CD14-positive monocyte (primary cell): Measurements from ENCODE around the gene SLIRP. TPM values are rescaled to one million over a fixed set of nuclear protein-coding genes. Genes with fewer than 3 reads are reported as not detected.
"Not testable (repeated sequence)": the region's sequence is repeated elsewhere in the genome, so short reads cannot be mapped to it uniquely, and the experiment has no call there.

Experiments used
- DNase-seq, 3 donors: peaks; one replicate each; pipeline ENCODE4 v3.0.0-alpha.2; 2011 to 2022
- H2AFZ ChIP-seq: 2 replicates; pipeline ENCODE4 v1.6.0; 2012; ENCODE audit warnings: mild to moderate bottlenecking, low read depth, low read length, inconsistent platforms; ENCODE audit not compliant: insufficient read depth, poor library complexity, severe bottlenecking
- H3K27ac ChIP-seq, 2 donors: 1 replicate in 1 of 2; 2 replicates in 1 of 2; pipeline ENCODE4 v1.5.1; 2012 to 2013; ENCODE audit warnings: low read length in 2 of 2, control low read depth in 1 of 2, inconsistent platforms in 1 of 2, low read depth in 1 of 2, mild to moderate bottlenecking in 1 of 2
- H3K27me3 ChIP-seq, 2 donors: one replicate each; pipeline versions ENCODE4 v1.6.0 to v1.6.1; 2011 to 2013; ENCODE audit warnings: low read length in 2 of 2; ENCODE audit not compliant: control insufficient read depth in 2 of 2, insufficient read depth in 2 of 2
- H3K36me3 ChIP-seq, 2 donors: replicated peaks in 1 of 2; 1 replicate in 1 of 2; 2 replicates in 1 of 2; pipeline versions ENCODE4 v1.5.1 to v1.6.1; 2012 to 2013; ENCODE audit warnings: low read length in 2 of 2, control low read depth in 1 of 2, inconsistent platforms in 1 of 2, mild to moderate bottlenecking in 1 of 2; ENCODE audit not compliant: insufficient read depth in 2 of 2, control insufficient read depth in 1 of 2
- H3K4me1 ChIP-seq, 2 donors: 1 replicate in 1 of 2; 2 replicates in 1 of 2; pipeline versions ENCODE4 v1.5.1 to v1.6.1; 2012 to 2013; ENCODE audit warnings: low read length in 2 of 2, control low read depth in 1 of 2, inconsistent platforms in 1 of 2, mild to moderate bottlenecking in 1 of 2, moderate library complexity in 1 of 2; ENCODE audit not compliant: insufficient read depth in 2 of 2, control insufficient read depth in 1 of 2
- H3K4me2 ChIP-seq: replicated peaks from 2 replicates; pipeline ENCODE3; 2012; ENCODE audit warnings: low read length, moderate library complexity, mild to moderate bottlenecking; ENCODE audit not compliant: poor library complexity, severe bottlenecking; ENCODE audit errors: extremely low read depth
- H3K4me3 ChIP-seq, 3 experiments: fragments of 200-600 bp in 1 of 3; sonication (generic) in 1 of 3; replicated peaks in 1 of 3; 1 replicate in 2 of 3; 2 replicates in 1 of 3; pipeline ENCODE4 v1.5.1; 2011 to 2013; ENCODE audit warnings: low read length in 3 of 3, mild to moderate bottlenecking in 3 of 3, control low read depth in 2 of 3, low read depth in 2 of 3, inconsistent platforms in 1 of 3, moderate library complexity in 1 of 3
- H3K79me2 ChIP-seq: 2 replicates; pipeline ENCODE4 v1.6.0; 2012; ENCODE audit warnings: mild to moderate bottlenecking, control low read depth, inconsistent platforms, low read length, moderate library complexity; ENCODE audit not compliant: insufficient read depth
- H3K9ac ChIP-seq: 2 replicates; pipeline ENCODE4 v1.6.0; 2017; ENCODE audit warnings: low read length, mild to moderate bottlenecking; ENCODE audit not compliant: insufficient read depth, poor library complexity, severe bottlenecking
- H3K9me3 ChIP-seq, 2 donors: replicated peaks in 1 of 2; 1 replicate in 1 of 2; 2 replicates in 1 of 2; pipeline versions ENCODE4 v1.5.1 to v1.6.1; 2012 to 2013; ENCODE audit warnings: low read length in 2 of 2, control low read depth in 1 of 2; ENCODE audit not compliant: control insufficient read depth in 1 of 2, insufficient read depth in 1 of 2
- H4K20me1 ChIP-seq: 2 replicates; pipeline ENCODE4 v1.6.0; 2012; ENCODE audit warnings: mild to moderate bottlenecking, low read length, control low read depth, moderate library complexity; ENCODE audit not compliant: insufficient read depth
- H3K27ac Mint-ChIP-seq, 7 donors: one replicate each; pipeline ENCODE4 v1.8.0; 2020; ENCODE audit warnings: mild to moderate bottlenecking in 7 of 7, mixed read lengths in 7 of 7, moderate library complexity in 6 of 7, inconsistent platforms in 2 of 7
- H3K27me3 Mint-ChIP-seq, 3 donors: one replicate each; pipeline ENCODE4 v1.8.0; 2021 to 2022; ENCODE audit warnings: low read depth in 3 of 3, mild to moderate bottlenecking in 3 of 3, mixed read lengths in 3 of 3, moderate library complexity in 3 of 3, inconsistent platforms in 1 of 3
- H3K36me3 Mint-ChIP-seq, 2 donors: one replicate each; pipeline ENCODE4 v1.8.0; 2020; ENCODE audit warnings: mixed read lengths in 2 of 2, inconsistent platforms in 1 of 2, mild to moderate bottlenecking in 1 of 2
- H3K4me1 Mint-ChIP-seq: one replicate; pipeline ENCODE4 v1.8.0; 2020; ENCODE audit warnings: mild to moderate bottlenecking, mixed read lengths
- H3K4me3 Mint-ChIP-seq, 2 donors: one replicate each; pipeline ENCODE4 v1.8.0; 2020; ENCODE audit warnings: mild to moderate bottlenecking in 2 of 2, mixed read lengths in 2 of 2, moderate library complexity in 1 of 2
- H3K9me3 Mint-ChIP-seq, 7 donors: one replicate each; pipeline ENCODE4 v1.8.0; 2020 to 2022; ENCODE audit warnings: mixed read lengths in 7 of 7, mild to moderate bottlenecking in 6 of 7, moderate library complexity in 6 of 7, inconsistent platforms in 2 of 7
- CTCF ChIP-seq: fragments of 200-600 bp; IDR thresholded peaks from one replicate; pipeline ENCODE4 v1.8.0; 2022; ENCODE audit warnings: antibody characterized with exemption, mild to moderate bottlenecking
- WGBS: methylation state at CpG from one replicate; pipeline ENCODE4 v1.1.5; 2013; ENCODE audit warnings: missing lambda C conversion rate; ENCODE audit not compliant: insufficient coverage; 5-methylcytosine and 5-hydroxymethylcytosine counted together
- intact Hi-C, 2 donors: fragments of 100-400 bp; cut with micrococcal nuclease; formaldehyde crosslinking; loops; one replicate each; pipeline versions ENCODE4 v1.15.0 to v1.15.1; 2023
- polyA plus RNA-seq, 3 donors: library from polyadenylated mRNA; depleted of rRNA in 1 of 3; unstranded in 2 of 3; stranded (reverse) in 1 of 3; fragments of 300-500 nt in 2 of 3; fragments of >200 nt in 1 of 3; fragmentation: Illumina TruSeq in 2 of 3; gene quantifications; 1 replicate in 2 of 3; 2 replicates in 1 of 3; pipeline ENCODE4 v1.2.3, GENCODE V29; 2012 to 2021

The SLIRP gene
- polyA plus RNA-seq, 3 donors, result 89.3 to 402 (median 323) TPM

- intact Hi-C loops, result no loop called here
- H3K9me3 Mint-ChIP-seq, result no peaks in the 10 kb centered on the region
- 90% methylated on average over 2 of the region's 4 CpGs for WGBS
- no peaks in the 10 kb centered on the region for H3K4me1 Mint-ChIP-seq
- H3K4me3 Mint-ChIP-seq, result no peak overlapping the region
- Histone ChIP-seq H3K27me3 (no peaks in the 10 kb centered on the region), H3K79me2 (peaks cover 68% of the 10 kb centered on the region), H2AFZ (no peak overlapping the region), H3K4me2 (no peak overlapping the region), H3K4me1 (no peaks in the 10 kb centered on the region), H4K20me1 (peaks cover 74% of the 10 kb centered on the region), H3K4me3 (no peak overlapping the region), H3K9me3 (no peaks in the 10 kb centered on the region), H3K36me3 (peaks cover 63 to 90% of the 10 kb centered on the region in 2 donors), H3K9ac (no peak overlapping the region), H3K27ac (no peak overlapping the region)
- TF ChIP-seq CTCF, result no peak
- no peak for DNase-seq
- H3K27me3 Mint-ChIP-seq, result no peaks in the 10 kb centered on the region
- H3K27ac Mint-ChIP-seq, result no peak overlapping the region
- H3K36me3 Mint-ChIP-seq, result peaks cover 57 to 81% of the 10 kb centered on the region in 2 donors
These were observed 38.3 kb downstream of the SLIRP start for GRCh38 chr14:77746064-77746702.

- H3K27ac ChIP-seq, H3K4me1 ChIP-seq, H3K4me1 Mint-ChIP-seq, H3K9me3 ChIP-seq, H3K9me3 Mint-ChIP-seq, H3K27ac Mint-ChIP-seq, intact Hi-C loops, H3K4me3 ChIP-seq, H3K27me3 ChIP-seq, DNase-seq, H3K9ac ChIP-seq, H3K4me3 Mint-ChIP-seq, H3K27me3 Mint-ChIP-seq, H3K4me2 ChIP-seq, H2AFZ ChIP-seq: not testable (repeated sequence)
- 84% methylated on average over 22 of the region's 33 CpGs for WGBS
- Histone ChIP-seq H3K79me2 (peaks cover 69% of the 10 kb centered on the region), H4K20me1 (peaks cover 74% of the 10 kb centered on the region), H3K36me3 (peaks cover 67 to 90% of the 10 kb centered on the region in 2 donors)
- H3K36me3 Mint-ChIP-seq, result peaks cover 59 to 86% of the 10 kb centered on the region in 2 donors
These were observed 39.5 kb downstream of the SLIRP start for GRCh38 chr14:77747425-77747824.
